Measurements from ENCODE around the gene IRS2. TPM values are rescaled to one million over a fixed set of nuclear protein-coding genes. Genes with fewer than 3 reads are reported as not detected.

The IRS2 gene
- total RNA-seq, 3 donors from 2014 or later = 3.7 to 4.2 (median 4.2) TPM

GRCh38 chr13:109762791-109763190 is 23.6 kb downstream of the IRS2 start:
- Mint-ChIP-seq H3K9me3 (no peaks in the 10 kb centered on the region), H3K27me3 (ENCODE audit: low read depth) (no peaks in the 10 kb centered on the region), H3K4me3 (no peak overlapping the region), H3K36me3 (ENCODE audit: insufficient read depth) (peaks cover 2% of the 10 kb centered on the region), H3K4me1 (ENCODE audit: low read depth) (peaks cover 27% of the 10 kb centered on the region)
- ATAC-seq (no peak), DNase-seq (no peak)

- no peak overlapping the region for H3K4me3 Mint-ChIP-seq
- ATAC-seq (no peak), DNase-seq (no peak)
- H3K9me3 Mint-ChIP-seq = no peaks in the 10 kb centered on the region
- H3K27me3 Mint-ChIP-seq (ENCODE audit: low read depth) = no peaks in the 10 kb centered on the region
- peaks cover 3% of the 10 kb centered on the region for H3K36me3 Mint-ChIP-seq (ENCODE audit: insufficient read depth)
- H3K4me1 Mint-ChIP-seq (ENCODE audit: low read depth) = peaks cover 25% of the 10 kb centered on the region
Measured at GRCh38 chr13:109761695-109762094, 24.7 kb downstream of the IRS2 start.

GRCh38 chr13:109760951-109761350 is 25.4 kb downstream of the IRS2 start:
- peaks cover 3% of the 10 kb centered on the region for H3K36me3 Mint-ChIP-seq (ENCODE audit: insufficient read depth)
- ATAC-seq = no peak
- DNase-seq = no peak
- H3K9me3 Mint-ChIP-seq = no peaks in the 10 kb centered on the region
- H3K4me1 Mint-ChIP-seq (ENCODE audit: low read depth) = peaks cover 22% of the 10 kb centered on the region
- H3K27me3 Mint-ChIP-seq (ENCODE audit: low read depth) = no peaks in the 10 kb centered on the region
- no peak overlapping the region for H3K4me3 Mint-ChIP-seq

GRCh38 chr13:109760402-109760801 is 26.0 kb downstream of the IRS2 start:
- H3K4me3 Mint-ChIP-seq = no peak overlapping the region
- peaks cover 22% of the 10 kb centered on the region for H3K4me1 Mint-ChIP-seq (ENCODE audit: low read depth)
- no peaks in the 10 kb centered on the region for H3K9me3 Mint-ChIP-seq
- H3K36me3 Mint-ChIP-seq (ENCODE audit: insufficient read depth) = peaks cover 3% of the 10 kb centered on the region
- no peak for DNase-seq
- no peak for ATAC-seq
- H3K27me3 Mint-ChIP-seq (ENCODE audit: low read depth) = no peaks in the 10 kb centered on the region

DNA sequence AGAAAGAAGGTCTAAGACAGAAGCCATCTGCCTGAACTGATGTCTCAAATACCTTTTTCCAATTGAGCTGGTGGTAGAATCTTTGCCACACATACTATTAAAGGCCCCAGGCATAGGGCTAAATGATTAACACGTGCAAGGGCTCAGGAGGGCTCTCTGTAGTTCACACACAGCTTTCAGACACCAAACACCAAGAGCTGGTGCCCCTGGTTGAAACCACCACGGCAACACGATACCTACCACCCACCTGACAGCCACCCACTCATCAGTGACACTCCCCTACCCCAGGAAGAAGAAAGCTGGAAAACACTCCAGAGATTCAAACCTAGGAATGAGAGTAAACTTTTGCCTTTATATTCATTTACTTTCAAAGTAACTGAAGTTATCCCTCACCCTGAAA is 26.8 kb downstream of the IRS2 start:
- Mint-ChIP-seq H3K4me3 (no peak overlapping the region), H3K4me1 (ENCODE audit: low read depth) (peaks cover 16% of the 10 kb centered on the region), H3K36me3 (ENCODE audit: insufficient read depth) (peaks cover 3% of the 10 kb centered on the region), H3K9me3 (no peaks in the 10 kb centered on the region), H3K27me3 (ENCODE audit: low read depth) (no peaks in the 10 kb centered on the region)
- DNase-seq (no peak), ATAC-seq (no peak)

- Mint-ChIP-seq H3K4me3 (no peak overlapping the region), H3K27me3 (ENCODE audit: low read depth) (no peaks in the 10 kb centered on the region), H3K4me1 (ENCODE audit: low read depth) (peaks cover 13% of the 10 kb centered on the region), H3K36me3 (ENCODE audit: insufficient read depth) (peaks cover 8% of the 10 kb centered on the region), H3K9me3 (no peaks in the 10 kb centered on the region)
- DNase-seq = no peak
- no peak for ATAC-seq
Measured at GRCh38 chr13:109758937-109759480, 27.4 kb downstream of the IRS2 start.

DNA sequence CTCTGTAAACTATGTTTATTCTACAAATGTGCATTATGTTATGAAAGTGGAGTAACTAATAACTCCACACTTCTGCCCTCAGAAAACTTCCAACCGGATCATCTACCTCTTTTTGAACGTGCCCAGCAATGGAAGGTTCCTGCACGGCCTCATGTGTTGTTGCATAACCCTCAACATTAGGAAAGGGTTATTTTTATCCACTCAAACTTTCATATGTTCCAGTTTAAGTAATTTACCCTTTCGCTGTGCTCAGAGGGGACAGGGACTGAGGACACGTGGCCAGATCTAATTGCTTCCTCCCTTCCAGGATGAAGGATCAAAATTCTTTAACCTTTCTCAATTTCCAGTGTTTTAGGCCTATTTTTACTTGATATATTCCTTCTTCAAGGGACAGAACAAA is 29.6 kb downstream of the IRS2 start:
- Mint-ChIP-seq H3K4me1 (ENCODE audit: low read depth) (peaks cover 11% of the 10 kb centered on the region), H3K36me3 (ENCODE audit: insufficient read depth) (peaks cover 14% of the 10 kb centered on the region), H3K4me3 (no peak overlapping the region), H3K9me3 (no peaks in the 10 kb centered on the region), H3K27me3 (ENCODE audit: low read depth) (no peaks in the 10 kb centered on the region)
- no peak for ATAC-seq
- no peak for DNase-seq

- no peak for ATAC-seq
- no peak for DNase-seq
- H3K4me3 Mint-ChIP-seq = no peak overlapping the region
- H3K4me1 Mint-ChIP-seq (ENCODE audit: low read depth) = peaks cover 8% of the 10 kb centered on the region
- no peaks in the 10 kb centered on the region for H3K27me3 Mint-ChIP-seq (ENCODE audit: low read depth)
- H3K9me3 Mint-ChIP-seq = no peaks in the 10 kb centered on the region
- peaks cover 16% of the 10 kb centered on the region for H3K36me3 Mint-ChIP-seq (ENCODE audit: insufficient read depth)
Measured at GRCh38 chr13:109755997-109756396, 30.4 kb downstream of the IRS2 start.

- no peaks in the 10 kb centered on the region for H3K9me3 Mint-ChIP-seq
- H3K27me3 Mint-ChIP-seq (ENCODE audit: low read depth) = no peaks in the 10 kb centered on the region
- ATAC-seq (no peak), DNase-seq (no peak)
- H3K36me3 Mint-ChIP-seq (ENCODE audit: insufficient read depth) = peaks cover 16% of the 10 kb centered on the region
- H3K4me1 Mint-ChIP-seq (ENCODE audit: low read depth) = peaks cover 7% of the 10 kb centered on the region
- H3K4me3 Mint-ChIP-seq = no peak overlapping the region
Measured at GRCh38 chr13:109755551-109755950, 30.8 kb downstream of the IRS2 start.

DNA sequence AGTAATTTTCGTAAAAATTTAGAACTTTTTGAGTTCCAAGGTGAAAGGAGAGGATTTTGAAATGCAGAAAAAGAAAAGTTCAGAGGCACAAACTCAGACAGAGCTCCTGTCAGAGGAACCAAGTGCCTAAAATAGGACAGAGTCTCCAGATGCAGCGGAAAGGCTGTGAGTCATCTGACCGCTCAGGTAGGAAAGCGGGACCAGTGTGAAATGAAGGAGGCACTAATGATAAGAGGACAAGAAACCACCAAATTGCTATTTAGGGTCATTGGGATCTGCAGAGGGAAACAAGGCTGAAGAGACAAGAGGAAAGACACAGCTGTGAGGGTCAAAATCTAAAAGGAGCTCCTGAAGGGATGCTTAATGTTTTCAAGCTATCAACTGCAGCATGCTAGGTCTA is 34.9 kb downstream of the IRS2 start:
- Mint-ChIP-seq H3K4me1 (ENCODE audit: low read depth) (no peaks in the 10 kb centered on the region), H3K4me3 (no peak overlapping the region), H3K9me3 (no peaks in the 10 kb centered on the region), H3K36me3 (ENCODE audit: insufficient read depth) (peaks cover 13% of the 10 kb centered on the region), H3K27me3 (ENCODE audit: low read depth) (no peaks in the 10 kb centered on the region)
- DNase-seq = no peak
- ATAC-seq = no peak

DNA sequence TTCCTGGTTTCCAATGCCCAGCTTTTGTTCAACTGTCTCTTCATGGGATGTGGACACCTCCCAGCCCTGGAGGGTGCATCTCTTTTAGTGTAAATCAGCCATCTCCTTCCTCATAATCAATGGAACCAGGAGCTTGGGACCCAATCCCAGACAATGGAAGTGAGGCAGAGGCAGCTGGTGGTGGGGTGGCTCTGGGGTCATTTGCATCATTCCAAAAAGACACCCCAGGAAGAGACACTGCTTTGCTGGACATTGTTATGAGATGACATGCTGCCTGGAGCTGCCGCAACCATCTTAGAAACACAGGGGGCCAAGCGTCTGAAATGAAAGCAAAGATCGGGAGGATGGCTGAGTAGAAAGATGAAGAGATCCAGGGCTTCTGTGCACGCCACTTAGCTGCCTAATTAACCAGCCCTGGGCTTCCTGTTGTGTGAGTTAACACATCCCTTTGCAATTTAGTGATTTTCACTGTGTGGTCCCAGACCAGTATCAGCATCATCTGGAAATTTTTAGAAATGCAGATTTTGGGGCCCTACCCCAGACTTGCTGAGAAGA is 36.1 kb downstream of the IRS2 start:
- no peaks in the 10 kb centered on the region for H3K9me3 Mint-ChIP-seq
- peaks cover 13% of the 10 kb centered on the region for H3K36me3 Mint-ChIP-seq (ENCODE audit: insufficient read depth)
- ATAC-seq (no peak), DNase-seq (no peak)
- H3K4me3 Mint-ChIP-seq = no peak overlapping the region
- H3K4me1 Mint-ChIP-seq (ENCODE audit: low read depth) = no peaks in the 10 kb centered on the region
- no peaks in the 10 kb centered on the region for H3K27me3 Mint-ChIP-seq (ENCODE audit: low read depth)

- peaks cover 12% of the 10 kb centered on the region for H3K36me3 Mint-ChIP-seq (ENCODE audit: insufficient read depth)
- H3K9me3 Mint-ChIP-seq = no peaks in the 10 kb centered on the region
- H3K4me3 Mint-ChIP-seq = no peak overlapping the region
- H3K27me3 Mint-ChIP-seq (ENCODE audit: low read depth) = no peaks in the 10 kb centered on the region
- ATAC-seq = no peak
- H3K4me1 Mint-ChIP-seq (ENCODE audit: low read depth) = peaks cover 1% of the 10 kb centered on the region
- no peak for DNase-seq
Measured at GRCh38 chr13:109749365-109749764, 37.0 kb downstream of the IRS2 start.

DNA sequence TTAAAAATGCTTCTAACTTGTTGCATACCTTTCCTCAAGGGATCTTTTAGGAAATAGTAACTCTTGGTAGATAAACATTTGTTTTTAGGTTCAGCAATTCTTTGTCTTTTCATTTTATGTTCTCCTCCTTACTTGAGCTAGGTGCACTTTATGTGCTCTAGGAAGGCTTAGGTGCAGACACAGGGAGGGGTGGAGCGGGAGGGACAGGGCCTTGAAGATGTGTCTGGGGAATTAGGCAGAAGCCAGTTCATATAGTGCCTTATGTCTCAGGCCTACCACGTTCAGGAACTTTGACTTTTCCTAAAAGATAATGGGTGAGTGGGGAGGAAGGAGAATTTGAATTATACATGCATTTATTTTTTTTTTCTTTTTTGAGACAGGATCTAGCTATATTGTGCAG is 37.7 kb downstream of the IRS2 start:
- ATAC-seq (no peak), DNase-seq (no peak)
- Mint-ChIP-seq H3K36me3 (ENCODE audit: insufficient read depth) (peaks cover 9% of the 10 kb centered on the region), H3K4me3 (no peak overlapping the region), H3K4me1 (ENCODE audit: low read depth) (peaks cover 8% of the 10 kb centered on the region), H3K9me3 (no peaks in the 10 kb centered on the region), H3K27me3 (ENCODE audit: low read depth) (no peaks in the 10 kb centered on the region)

- Mint-ChIP-seq H3K4me1 (ENCODE audit: low read depth) (peaks cover 11% of the 10 kb centered on the region), H3K4me3 (no peak overlapping the region), H3K9me3 (no peaks in the 10 kb centered on the region), H3K36me3 (ENCODE audit: insufficient read depth) (peaks cover 3% of the 10 kb centered on the region), H3K27me3 (ENCODE audit: low read depth) (peaks cover 2% of the 10 kb centered on the region)
- DNase-seq (no peak), ATAC-seq (no peak)
Measured at GRCh38 chr13:109747524-109747923, 38.9 kb downstream of the IRS2 start.

DNA sequence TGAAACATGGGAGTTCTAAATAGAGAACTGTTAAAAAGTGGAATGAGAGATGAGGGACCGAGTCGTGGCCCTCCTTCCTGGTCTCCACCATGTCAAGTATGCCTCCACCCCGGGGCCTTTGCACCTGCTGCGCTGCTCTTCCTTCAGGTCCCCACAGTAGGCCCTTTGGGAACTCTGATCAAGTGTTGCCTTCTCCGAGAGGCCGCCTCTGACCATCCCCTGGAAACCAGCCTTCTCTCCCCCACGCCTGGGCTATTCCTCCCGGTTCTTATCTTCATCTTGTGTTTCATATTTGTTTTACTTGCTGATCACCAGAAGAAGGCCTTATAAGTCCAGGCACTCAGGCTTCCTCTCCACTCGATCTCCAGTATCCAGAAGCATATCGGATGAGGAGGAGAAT is 40.0 kb downstream of the IRS2 start:
- peaks cover 11% of the 10 kb centered on the region for H3K4me1 Mint-ChIP-seq (ENCODE audit: low read depth)
- H3K27me3 Mint-ChIP-seq (ENCODE audit: low read depth) = peaks cover 2% of the 10 kb centered on the region
- no peaks in the 10 kb centered on the region for H3K9me3 Mint-ChIP-seq
- no peak overlapping the region for H3K4me3 Mint-ChIP-seq
- DNase-seq (no peak), ATAC-seq (no peak)
- H3K36me3 Mint-ChIP-seq (ENCODE audit: insufficient read depth) = peaks cover 3% of the 10 kb centered on the region
